H1 (cell line): Measurements from ENCODE around the gene LRBA.

Source experiments
- PHF8 ChIP-seq: fragments of 200-600 bp; sonication (generic); conservative IDR thresholded peaks from 2 replicates; pipeline ENCODE4 v1.7.1; 2012; ENCODE audit warnings: low read depth, mild to moderate bottlenecking, inconsistent platforms, low read length, moderate library complexity
- POLR2A ChIP-seq, 2 experiments: IDR thresholded peaks; 1 replicate in 1 of 2; 2 replicates in 1 of 2; pipeline ENCODE4 v1.6.1; 2011; ENCODE audit warnings: low read depth in 2 of 2, low read length in 2 of 2, mild to moderate bottlenecking in 2 of 2; ENCODE audit errors: control extremely low read depth in 1 of 2
- YY1 ChIP-seq: IDR thresholded peaks from 2 replicates; pipeline ENCODE4 v1.6.1; 2011; ENCODE audit warnings: low read depth, mild to moderate bottlenecking, low read length
- TF ChIP-seq, protein P1 (sequence below), 3 experiments: IDR thresholded peaks; 1 replicate in 2 of 3; 2 replicates in 1 of 3; pipeline versions ENCODE4 v1.5.1 to v1.6.1; 2011; ENCODE audit warnings: low read length in 3 of 3, mild to moderate bottlenecking in 3 of 3, inconsistent platforms in 2 of 3, low read depth in 1 of 3, moderate library complexity in 1 of 3; ENCODE audit not compliant: insufficient read depth in 1 of 3; ENCODE audit errors: control extremely low read depth in 1 of 3

GRCh38 chr4:150234246-150234645 is 780.8 kb downstream of the LRBA start:
- TF ChIP-seq, protein P1, sequence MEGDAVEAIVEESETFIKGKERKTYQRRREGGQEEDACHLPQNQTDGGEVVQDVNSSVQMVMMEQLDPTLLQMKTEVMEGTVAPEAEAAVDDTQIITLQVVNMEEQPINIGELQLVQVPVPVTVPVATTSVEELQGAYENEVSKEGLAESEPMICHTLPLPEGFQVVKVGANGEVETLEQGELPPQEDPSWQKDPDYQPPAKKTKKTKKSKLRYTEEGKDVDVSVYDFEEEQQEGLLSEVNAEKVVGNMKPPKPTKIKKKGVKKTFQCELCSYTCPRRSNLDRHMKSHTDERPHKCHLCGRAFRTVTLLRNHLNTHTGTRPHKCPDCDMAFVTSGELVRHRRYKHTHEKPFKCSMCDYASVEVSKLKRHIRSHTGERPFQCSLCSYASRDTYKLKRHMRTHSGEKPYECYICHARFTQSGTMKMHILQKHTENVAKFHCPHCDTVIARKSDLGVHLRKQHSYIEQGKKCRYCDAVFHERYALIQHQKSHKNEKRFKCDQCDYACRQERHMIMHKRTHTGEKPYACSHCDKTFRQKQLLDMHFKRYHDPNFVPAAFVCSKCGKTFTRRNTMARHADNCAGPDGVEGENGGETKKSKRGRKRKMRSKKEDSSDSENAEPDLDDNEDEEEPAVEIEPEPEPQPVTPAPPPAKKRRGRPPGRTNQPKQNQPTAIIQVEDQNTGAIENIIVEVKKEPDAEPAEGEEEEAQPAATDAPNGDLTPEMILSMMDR (IDR thresholded peaks at IDR 0.05; ENCODE audit: control extremely low read depth in 1 of 3, insufficient read depth in 1 of 3, low read depth in 1 of 3, low read length in 3 of 3), result no peak
- TF ChIP-seq POLR2A (IDR thresholded peaks at IDR 0.05; ENCODE audit: control extremely low read depth in 1 of 2, low read depth in 2 of 2, low read length in 2 of 2) (no peak), PHF8 (no peak), YY1 (no peak)
